Duodenal mucosa (tissue), 2 donors: Measurements from ENCODE around the gene HYAL4.
"Not testable (repeated sequence)": the region's sequence is repeated elsewhere in the genome, so short reads cannot be mapped to it uniquely, and the experiment has no call there.

Experiments
- H3K27ac ChIP-seq: one replicate; pipeline ENCODE4 v1.7.0; 2013; ENCODE audit warnings: low read depth, low read length
- H3K27me3 ChIP-seq, 2 donors: one replicate each; pipeline ENCODE4 v1.7.0; 2013; ENCODE audit warnings: low read length in 2 of 2, control low read depth in 1 of 2; ENCODE audit not compliant: insufficient read depth in 2 of 2, control insufficient read depth in 1 of 2
- H3K36me3 ChIP-seq, 2 donors: one replicate each; pipeline ENCODE4 v1.7.0; 2013; ENCODE audit warnings: low read length in 2 of 2, control low read depth in 1 of 2; ENCODE audit not compliant: insufficient read depth in 2 of 2, control insufficient read depth in 1 of 2
- H3K4me1 ChIP-seq, 2 donors: one replicate each; pipeline ENCODE4 v1.7.0; 2013; ENCODE audit warnings: low read length in 2 of 2, control low read depth in 1 of 2; ENCODE audit not compliant: insufficient read depth in 2 of 2, control insufficient read depth in 1 of 2
- H3K4me3 ChIP-seq, 2 donors: one replicate each; pipeline ENCODE4 v1.7.0; 2013; ENCODE audit warnings: low read length in 2 of 2, low read depth in 1 of 2
- H3K9ac ChIP-seq, 2 donors: one replicate each; pipeline ENCODE4 v1.7.0; 2013; ENCODE audit warnings: low read length in 2 of 2, low read depth in 1 of 2
- H3K9me3 ChIP-seq, 2 donors: one replicate each; pipeline ENCODE4 v1.7.0; 2013; ENCODE audit warnings: low read length in 2 of 2, control low read depth in 1 of 2; ENCODE audit not compliant: control insufficient read depth in 1 of 2

Gene HYAL4

DNA sequence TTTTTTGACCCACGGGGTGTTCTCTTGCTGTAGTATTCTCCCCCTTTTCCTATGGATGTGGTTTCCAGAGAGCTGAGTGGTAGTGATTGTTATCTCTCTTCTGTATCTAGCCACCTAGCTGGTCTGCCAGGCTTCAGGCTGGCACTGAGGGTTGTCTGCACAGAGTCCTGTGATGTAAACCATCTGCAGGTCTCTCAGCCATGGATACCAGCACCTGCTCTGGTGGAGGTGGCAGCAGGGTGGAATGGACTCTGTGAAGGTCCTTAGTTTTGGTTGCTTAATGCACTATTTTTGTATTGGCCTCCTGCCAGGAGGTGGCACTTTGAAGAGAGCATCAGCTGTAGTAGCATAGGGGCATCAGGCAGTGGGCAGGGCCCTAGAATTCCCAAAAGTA lies 851 bp downstream of the HYAL4 start:
- H3K4me3 ChIP-seq = no peak overlapping the region

GRCh38 chr7:123846217-123846891 lies 1.4 kb downstream of the HYAL4 start:
- H3K4me3 ChIP-seq = no peak overlapping the region
- H3K9ac ChIP-seq = no peak overlapping the region
- H3K36me3 ChIP-seq = no peaks in the 10 kb centered on the region
- H3K4me1 ChIP-seq = no peaks in the 10 kb centered on the region
- H3K27ac ChIP-seq = no peak overlapping the region
- H3K9me3 ChIP-seq = no peaks in the 10 kb centered on the region
- H3K27me3 ChIP-seq = no peaks in the 10 kb centered on the region

More for the DNA sequence above, 851 bp downstream of the HYAL4 start:
- Histone ChIP-seq H3K36me3 (no peaks in the 10 kb centered on the region), H3K27ac (no peak overlapping the region), H3K9ac (no peak overlapping the region), H3K27me3 (no peaks in the 10 kb centered on the region), H3K9me3 (no peaks in the 10 kb centered on the region), H3K4me1 (no peaks in the 10 kb centered on the region)

DNA sequence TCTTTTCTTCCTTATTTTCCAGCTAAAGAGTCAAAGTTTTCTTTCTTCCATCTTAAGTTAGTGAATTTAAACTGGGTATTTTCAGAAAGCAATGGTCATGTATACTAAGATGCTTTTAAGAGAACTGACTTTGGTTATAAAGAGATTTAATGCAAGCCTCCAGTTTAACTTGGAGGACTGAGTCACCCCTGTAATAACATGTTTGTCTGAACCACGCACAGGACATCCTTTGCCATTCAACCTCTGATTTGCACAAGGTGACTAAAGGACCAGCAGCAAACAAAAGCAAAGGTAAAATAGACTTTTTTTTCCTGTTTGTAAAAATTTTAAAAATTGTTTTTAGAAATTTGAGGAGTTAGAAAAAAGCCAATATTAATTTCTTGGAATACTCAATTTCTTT lies 2.9 kb downstream of the HYAL4 start:
- Histone ChIP-seq H3K9ac (no peak overlapping the region), H3K27me3 (no peaks in the 10 kb centered on the region), H3K4me1 (no peaks in the 10 kb centered on the region), H3K36me3 (no peaks in the 10 kb centered on the region), H3K27ac (no peak overlapping the region), H3K9me3 (no peaks in the 10 kb centered on the region), H3K4me3 (no peak overlapping the region)

DNA sequence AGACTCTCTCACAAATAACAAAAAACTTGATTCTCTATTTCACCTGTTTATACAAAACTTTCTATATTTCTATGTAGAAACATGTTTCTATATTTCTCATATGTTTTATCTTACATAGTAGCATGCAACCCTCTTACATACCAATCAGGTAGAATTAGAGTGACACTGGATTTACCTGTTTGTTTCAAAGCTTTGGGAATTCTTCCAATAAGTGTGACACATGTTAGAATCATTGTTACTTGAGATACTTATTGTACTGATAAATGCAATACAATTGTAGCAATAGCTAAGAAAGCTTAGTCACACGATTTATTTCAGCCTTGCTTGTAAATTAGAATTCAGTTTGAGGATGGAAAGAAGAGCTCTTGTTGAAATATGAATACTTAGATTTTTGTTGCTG lies 4.9 kb downstream of the HYAL4 start:
- Histone ChIP-seq H3K36me3 (no peaks in the 10 kb centered on the region), H3K4me1 (no peaks in the 10 kb centered on the region), H3K4me3 (no peak overlapping the region), H3K27ac (no peak overlapping the region), H3K27me3 (no peaks in the 10 kb centered on the region), H3K9ac (no peak overlapping the region), H3K9me3 (no peaks in the 10 kb centered on the region)

DNA sequence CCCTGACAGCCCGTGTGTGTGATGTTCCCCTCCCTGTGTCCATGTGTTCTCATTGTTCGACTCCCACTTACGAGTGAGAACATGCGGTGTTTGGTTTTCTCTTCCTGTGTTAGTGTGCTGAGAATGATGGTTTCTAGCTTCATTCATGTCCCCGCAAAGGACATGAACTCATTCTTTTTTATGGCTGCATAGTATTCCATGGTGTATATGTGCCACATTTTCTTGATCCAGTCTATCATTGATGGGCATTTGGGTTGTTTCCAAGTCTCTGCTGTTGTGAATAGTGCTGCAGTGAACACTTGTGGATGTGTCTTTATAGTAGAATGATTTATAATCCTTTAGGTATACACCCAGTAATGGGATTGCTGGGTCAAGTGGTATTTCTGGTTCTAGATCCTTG lies 6.4 kb downstream of the HYAL4 start:
- not testable (repeated sequence) for H3K27me3 ChIP-seq, H3K9me3 ChIP-seq, H3K9ac ChIP-seq, H3K4me1 ChIP-seq, H3K27ac ChIP-seq, H3K4me3 ChIP-seq, H3K36me3 ChIP-seq

DNA sequence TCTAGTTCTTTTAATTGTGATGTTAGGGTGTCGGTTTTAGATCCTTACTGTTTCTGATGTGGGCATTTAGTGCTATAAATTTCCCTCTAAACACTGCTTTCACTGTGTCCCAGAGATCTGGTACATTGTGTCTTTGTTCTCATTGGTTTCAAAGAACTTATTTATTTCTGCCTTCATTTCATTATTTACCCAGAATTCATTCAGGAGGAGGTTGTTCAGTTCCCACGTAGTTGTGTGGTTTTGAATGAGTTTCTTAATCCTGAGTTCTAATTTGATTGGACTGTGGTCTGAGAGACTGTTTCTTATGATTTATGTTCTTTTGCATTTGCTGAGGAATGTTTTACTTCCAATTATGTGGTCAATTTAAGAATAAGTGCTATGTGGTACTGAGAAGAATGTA lies 9.3 kb downstream of the HYAL4 start:
- not testable (repeated sequence) for H3K27ac ChIP-seq, H3K4me1 ChIP-seq, H3K36me3 ChIP-seq, H3K4me3 ChIP-seq, H3K9me3 ChIP-seq, H3K9ac ChIP-seq, H3K27me3 ChIP-seq

- H3K9me3 ChIP-seq, H3K27me3 ChIP-seq, H3K4me1 ChIP-seq, H3K9ac ChIP-seq, H3K27ac ChIP-seq, H3K36me3 ChIP-seq, H3K4me3 ChIP-seq: not testable (repeated sequence)
Measured at GRCh38 chr7:123856428-123856827, 11.5 kb downstream of the HYAL4 start.

DNA sequence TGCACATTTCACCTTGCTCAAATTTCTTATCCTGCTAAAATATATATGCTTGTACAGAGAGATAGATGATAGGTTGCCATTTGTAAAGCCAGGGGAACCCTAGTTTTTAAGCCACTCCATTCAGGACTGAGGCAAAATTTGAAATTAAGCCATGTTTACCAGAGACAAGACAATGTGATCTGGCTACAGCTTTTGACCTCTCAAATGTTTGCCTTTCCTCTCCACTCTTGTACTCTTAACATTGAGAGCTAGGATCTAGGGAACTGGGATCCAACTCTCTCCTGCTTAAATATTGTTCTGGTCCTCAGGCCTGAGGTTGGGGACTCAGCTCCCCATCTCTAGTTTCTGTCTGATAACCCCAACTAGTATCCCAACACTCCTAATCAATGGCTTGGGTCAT lies 15.9 kb downstream of the HYAL4 start:
- Histone ChIP-seq H3K4me3 (no peak overlapping the region), H3K9ac (no peak overlapping the region), H3K27ac (no peak overlapping the region), H3K36me3 (no peaks in the 10 kb centered on the region), H3K27me3 (peaks cover 0 to 3% of the 10 kb centered on the region in 2 donors), H3K9me3 (no peaks in the 10 kb centered on the region), H3K4me1 (peaks cover 11 to 13% of the 10 kb centered on the region in 2 donors)

DNA sequence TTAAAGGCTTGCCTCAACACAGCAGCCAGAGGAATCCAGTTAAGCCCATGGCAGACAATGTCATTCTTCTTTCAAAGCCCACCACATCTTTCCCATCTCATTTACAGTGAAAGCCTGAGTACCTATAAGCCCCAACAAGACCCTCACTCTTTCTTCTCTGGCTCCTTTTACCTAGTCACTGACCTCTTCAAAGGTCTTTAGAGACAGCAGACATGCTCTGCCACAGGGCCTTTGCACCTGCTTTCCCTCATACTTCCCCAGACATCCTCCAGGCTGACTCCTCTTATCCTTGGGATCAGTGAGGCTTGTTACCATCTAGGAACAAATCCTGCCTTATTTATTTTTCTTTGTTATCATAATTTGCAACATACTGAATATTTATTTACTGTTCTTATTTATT lies 17.8 kb downstream of the HYAL4 start:
- Histone ChIP-seq H3K9me3 (no peaks in the 10 kb centered on the region), H3K36me3 (no peaks in the 10 kb centered on the region), H3K4me1 (peaks cover 11 to 13% of the 10 kb centered on the region in 2 donors), H3K27me3 (no peaks in the 10 kb centered on the region), H3K9ac (no peak overlapping the region), H3K4me3 (no peak overlapping the region), H3K27ac (no peak overlapping the region)

DNA sequence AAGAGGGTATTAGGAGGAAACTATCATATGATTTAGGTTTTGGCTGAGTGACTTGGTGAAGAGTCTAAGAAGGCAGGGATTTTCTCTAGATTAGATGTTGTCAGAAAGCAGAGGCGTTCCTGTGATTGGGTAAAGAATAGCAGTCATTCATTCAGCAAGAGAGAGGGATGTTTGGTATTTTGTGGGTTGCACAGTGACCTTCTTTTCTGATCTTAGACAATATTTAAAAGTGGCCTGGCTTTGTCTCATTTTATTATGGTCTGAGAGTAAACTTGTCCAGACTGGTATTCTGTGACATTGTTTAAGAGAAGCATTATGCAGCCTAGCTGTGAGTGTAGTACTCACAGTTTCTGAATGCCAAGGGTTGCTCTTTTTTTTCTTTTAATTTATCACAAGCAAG lies 18.5 kb downstream of the HYAL4 start:
- no peak overlapping the region for H3K9ac ChIP-seq
- peaks cover 11 to 13% of the 10 kb centered on the region in 2 donors for H3K4me1 ChIP-seq
- no peaks in the 10 kb centered on the region for H3K27me3 ChIP-seq
- H3K36me3 ChIP-seq = no peaks in the 10 kb centered on the region
- H3K4me3 ChIP-seq = no peak overlapping the region
- H3K9me3 ChIP-seq = no peaks in the 10 kb centered on the region
- no peak overlapping the region for H3K27ac ChIP-seq

GRCh38 chr7:123864012-123864411 lies 19.0 kb downstream of the HYAL4 start:
- Histone ChIP-seq H3K27ac (no peak overlapping the region), H3K9ac (no peak overlapping the region), H3K36me3 (no peaks in the 10 kb centered on the region), H3K4me1 (peaks cover 11 to 13% of the 10 kb centered on the region in 2 donors), H3K4me3 (no peak overlapping the region), H3K27me3 (no peaks in the 10 kb centered on the region), H3K9me3 (no peaks in the 10 kb centered on the region)
